ENCODE data around the gene RAF1.

DNA sequence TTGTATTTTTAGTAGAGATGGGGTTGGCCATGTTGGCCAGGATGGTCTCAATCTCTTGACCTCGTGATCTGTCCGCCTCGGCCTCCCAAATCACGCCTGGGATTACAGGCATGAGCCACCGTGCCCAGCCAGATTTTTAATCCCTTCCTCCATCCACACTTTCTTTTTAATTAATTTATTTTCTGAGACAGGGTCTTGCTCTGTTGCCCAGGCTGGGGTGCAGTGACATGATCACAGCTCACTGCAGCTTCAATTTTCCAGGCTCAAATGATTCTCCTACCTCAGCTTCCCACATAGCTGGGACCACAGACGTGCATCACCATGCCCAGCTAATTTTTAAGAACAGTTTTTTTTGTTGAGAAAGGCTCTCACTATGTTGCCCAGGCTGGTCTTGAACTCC, 43.6 kb downstream of the RAF1 start:
- TF ChIP-seq EZH2 (IDR thresholded peaks at IDR 0.05; ENCODE audit: borderline replicate concordance, insufficient read depth, low read depth, low read length, poor library complexity, severe bottlenecking) (no peak), CTCF (IDR thresholded peaks at IDR 0.05) (no peak)

Measured in B cell (primary cell).